ENCODE data around the gene ROBO2.

DNA sequence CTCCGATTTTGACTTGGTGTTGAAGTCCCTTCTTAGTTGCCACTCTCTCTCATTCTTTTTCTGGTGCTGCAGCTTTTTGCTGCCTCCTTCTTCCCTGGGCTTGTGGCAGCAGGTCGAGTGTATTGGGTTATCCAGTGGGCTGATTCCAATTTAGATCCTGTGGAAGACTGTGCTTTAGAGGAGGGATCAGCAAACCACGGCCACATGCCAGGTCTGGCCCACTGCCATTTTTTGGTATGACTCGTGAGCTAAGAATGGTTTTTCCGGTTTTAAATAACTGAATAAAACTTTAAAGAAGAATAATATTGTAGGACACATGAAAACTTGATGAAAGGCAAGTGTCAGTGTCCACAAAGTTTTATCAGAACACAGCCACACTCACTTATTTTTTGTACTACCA is 330.5 kb downstream of the ROBO2 start:
- TF ChIP-seq, protein P1, sequence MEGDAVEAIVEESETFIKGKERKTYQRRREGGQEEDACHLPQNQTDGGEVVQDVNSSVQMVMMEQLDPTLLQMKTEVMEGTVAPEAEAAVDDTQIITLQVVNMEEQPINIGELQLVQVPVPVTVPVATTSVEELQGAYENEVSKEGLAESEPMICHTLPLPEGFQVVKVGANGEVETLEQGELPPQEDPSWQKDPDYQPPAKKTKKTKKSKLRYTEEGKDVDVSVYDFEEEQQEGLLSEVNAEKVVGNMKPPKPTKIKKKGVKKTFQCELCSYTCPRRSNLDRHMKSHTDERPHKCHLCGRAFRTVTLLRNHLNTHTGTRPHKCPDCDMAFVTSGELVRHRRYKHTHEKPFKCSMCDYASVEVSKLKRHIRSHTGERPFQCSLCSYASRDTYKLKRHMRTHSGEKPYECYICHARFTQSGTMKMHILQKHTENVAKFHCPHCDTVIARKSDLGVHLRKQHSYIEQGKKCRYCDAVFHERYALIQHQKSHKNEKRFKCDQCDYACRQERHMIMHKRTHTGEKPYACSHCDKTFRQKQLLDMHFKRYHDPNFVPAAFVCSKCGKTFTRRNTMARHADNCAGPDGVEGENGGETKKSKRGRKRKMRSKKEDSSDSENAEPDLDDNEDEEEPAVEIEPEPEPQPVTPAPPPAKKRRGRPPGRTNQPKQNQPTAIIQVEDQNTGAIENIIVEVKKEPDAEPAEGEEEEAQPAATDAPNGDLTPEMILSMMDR (IDR thresholded peaks at IDR 0.05): no peak
- no peak for TF ChIP-seq POLR2AphosphoS5 (IDR thresholded peaks at IDR 0.05)
- TF ChIP-seq EP300 (IDR thresholded peaks at IDR 0.05): no peak
